Stimulated activated naive CD4-positive, alpha-beta T cell (primary cell): Measurements from ENCODE around the gene CFAP54.

ENCODE experiments used
- DNase-seq, 6 experiments: peaks; one replicate each; lab custom pipeline; 2025; lab: John Stamatoyannopoulos, UW

The CFAP54 gene

GRCh38 chr12:96886998-96887677 lies 397.8 kb downstream of the CFAP54 start:
- no peak for DNase-seq

- DNase-seq, result no peak
These were observed 400.0 kb downstream of the CFAP54 start for GRCh38 chr12:96889273-96889933.

GRCh38 chr12:96890331-96890730 lies 401.0 kb downstream of the CFAP54 start:
- no peak for DNase-seq

- DNase-seq, result no peak
These were observed 402.7 kb downstream of the CFAP54 start for GRCh38 chr12:96892104-96892503.

GRCh38 chr12:96897421-96897820 lies 408.0 kb downstream of the CFAP54 start:
- DNase-seq, result no peak

- DNase-seq, result no peak
These were observed 411.8 kb downstream of the CFAP54 start for GRCh38 chr12:96901175-96901574.

- no peak for DNase-seq
These were observed 412.7 kb downstream of the CFAP54 start for GRCh38 chr12:96902076-96902475.

- DNase-seq, result no peak
These were observed 417.1 kb downstream of the CFAP54 start for GRCh38 chr12:96906498-96906848.

- DNase-seq, result peak; percentile 58 to 88 (median 76)
These were observed 417.7 kb downstream of the CFAP54 start, which contains the start of gene NEDD1 for GRCh38 chr12:96906849-96907670. TSS of gene NEDD1 (plus strand) at chr12:96907257. CDS start at chr12:96909760, 2,503 bp downstream.

GRCh38 chr12:96907671-96908422 lies 418.5 kb downstream of the CFAP54 start:
- peak in 4 of 6 experiments; percentile 4 to 66 (median 32) for DNase-seq

GRCh38 chr12:96908423-96908675 lies 419.0 kb downstream of the CFAP54 start:
- DNase-seq, result no peak

- no peak for DNase-seq
These were observed 422.9 kb downstream of the CFAP54 start for GRCh38 chr12:96912261-96912660.

- DNase-seq, result no peak
These were observed 423.6 kb downstream of the CFAP54 start for GRCh38 chr12:96912943-96913342.

- DNase-seq, result no peak
These were observed 430.3 kb downstream of the CFAP54 start for GRCh38 chr12:96919510-96920210.
